Measurements from ENCODE around the gene LCTL. TPM values are rescaled to one million over a fixed set of nuclear protein-coding genes. Genes with fewer than 3 reads are reported as not detected.

LCTL gene
- total and polyA plus RNA-seq, 2 of the 8 experiments (the other 6 are each of a cell fraction or from before 2014, with no cell fraction given) = 5.5 to 6.2 TPM

DNA sequence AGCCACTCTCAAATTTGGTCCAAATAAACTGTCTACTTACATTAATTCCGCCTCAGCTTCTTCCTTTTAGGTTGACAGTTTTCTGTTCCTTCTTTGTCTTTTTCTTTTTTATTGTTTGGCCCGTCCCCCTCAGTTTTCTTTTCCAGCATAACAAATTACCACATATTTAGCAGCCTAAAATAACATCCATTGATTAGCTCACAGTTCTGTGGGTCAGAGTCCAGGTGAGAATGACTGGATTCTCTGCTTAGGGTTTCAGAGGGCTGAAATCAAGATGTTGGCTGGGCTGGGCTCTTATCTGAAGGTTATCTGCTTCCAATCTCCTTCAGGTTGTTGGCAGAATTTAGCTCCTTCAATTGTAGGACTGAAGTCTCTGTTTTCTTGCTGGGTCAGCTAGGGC is 24.6 kb upstream of the LCTL start:
- CTCF ChIA-PET (ENCODE audit: partially characterized antibody) = interaction anchor here (0.6 to 3.7 kb wide), 17 partner anchors 10 to 315 kb away, joined by 3 to 31 read pairs (median 4); partner anchors contain the start of gene LCTL
- no peak overlapping the region for H2BK20ac ChIP-seq (ENCODE audit: low read length)

More for the DNA sequence above, 24.6 kb upstream of the LCTL start:
- Histone ChIP-seq H2AFZ (ENCODE audit: low read length) (no peak overlapping the region), H3K18ac (ENCODE audit: extremely low read depth, low read length) (no peak overlapping the region), H3K14ac (ENCODE audit: insufficient read length) (no peak overlapping the region), H3K4me1 (replicated peaks in 1 of 4; ENCODE audit: control insufficient read depth in 3 of 4, insufficient read depth in 4 of 4, low read length in 3 of 4) (peaks cover 0 to 5% (median 3%) of the 10 kb centered on the region in 4 experiments; a peak in 4 of 7 replicates), H2AK5ac (ENCODE audit: low read depth, low read length) (no peak overlapping the region), H3K27me3 (replicated peaks in 1 of 4; ENCODE audit: control insufficient read depth in 3 of 4, extremely low read depth in 1 of 4, insufficient read depth in 3 of 4, low read length in 3 of 4) (0 out of 7 replicates have a peak, but pooled peaks cover 0 to 2% (median 0%) of the 10 kb centered on the region in 4 experiments), H2BK15ac (ENCODE audit: low read length) (no peak overlapping the region), H3K36me3 (ENCODE audit: control insufficient read depth in 2 of 4, insufficient read depth in 4 of 4, low read length in 3 of 4) (no peaks in the 10 kb centered on the region), H2BK12ac (ENCODE audit: low read depth, low read length) (no peak overlapping the region), H3K23ac (ENCODE audit: insufficient read length) (no peak overlapping the region), H3K79me2 (ENCODE audit: control insufficient read depth in 1 of 2, insufficient read depth in 2 of 2, low read length in 2 of 2) (no peaks in the 10 kb centered on the region), H3K9ac (replicated peaks in 1 of 4; ENCODE audit: extremely low read depth in 1 of 4, low read depth in 3 of 4, low read length in 3 of 4) (no peak overlapping the region), H4K20me1 (replicated peaks in 1 of 2; ENCODE audit: control insufficient read depth in 1 of 2, insufficient read depth in 2 of 2, low read length in 2 of 2) (no peaks in the 10 kb centered on the region), H3K79me1 (ENCODE audit: low read depth, low read length) (no peaks in the 10 kb centered on the region), H4K8ac (ENCODE audit: extremely low read depth, insufficient read depth, low read length) (no peak overlapping the region), H3K4me3 (ENCODE audit: extremely low read depth in 1 of 4, insufficient read depth in 2 of 4, low read depth in 3 of 4, low read length in 4 of 4) (no peak overlapping the region), H2BK120ac (replicated peaks; ENCODE audit: low read depth, low read length) (no peak overlapping the region), H3K23me2 (ENCODE audit: low read depth, low read length) (no peaks in the 10 kb centered on the region; the same call in 1 of the 2 replicates), H4K91ac (replicated peaks; ENCODE audit: insufficient read length, low read length) (no peak overlapping the region), H3K9me3 (ENCODE audit: insufficient read depth in 2 of 2, low read depth in 1 of 2, low read length in 1 of 2) (no peaks in the 10 kb centered on the region), H4K5ac (ENCODE audit: insufficient read length, low read depth, low read length) (no peak overlapping the region), H3K56ac (replicated peaks; ENCODE audit: insufficient read length, low read depth, low read length) (no peak overlapping the region), H3K4me2 (ENCODE audit: insufficient read depth in 1 of 2, low read depth in 2 of 2, low read length in 2 of 2) (no peak overlapping the region), H2BK5ac (ENCODE audit: low read depth, low read length) (no peak overlapping the region), H3K4ac (replicated peaks; ENCODE audit: insufficient read length, low read depth, low read length) (no peak overlapping the region), H3K27ac (ENCODE audit: low read depth, low read length) (no peak overlapping the region)
- DNase-seq (ENCODE audit: low read depth in 1 of 2, low spot score in 2 of 2) = no peak
- TF ChIP-seq CHD2 (IDR thresholded peaks at IDR 0.05; ENCODE audit: low read length) = no peak
- no peak for TF ChIP-seq ZNF274 (IDR thresholded peaks at IDR 0.05; ENCODE audit: borderline replicate concordance, extremely low read depth, low read length)
- no peak for TF ChIP-seq POLR2AphosphoS5 (IDR thresholded peaks at IDR 0.05; ENCODE audit: low read depth, low read length)
- no peak for TF ChIP-seq RXRA (IDR thresholded peaks at IDR 0.05; ENCODE audit: insufficient read depth, low read depth, low read length)
- TF ChIP-seq, protein P1, sequence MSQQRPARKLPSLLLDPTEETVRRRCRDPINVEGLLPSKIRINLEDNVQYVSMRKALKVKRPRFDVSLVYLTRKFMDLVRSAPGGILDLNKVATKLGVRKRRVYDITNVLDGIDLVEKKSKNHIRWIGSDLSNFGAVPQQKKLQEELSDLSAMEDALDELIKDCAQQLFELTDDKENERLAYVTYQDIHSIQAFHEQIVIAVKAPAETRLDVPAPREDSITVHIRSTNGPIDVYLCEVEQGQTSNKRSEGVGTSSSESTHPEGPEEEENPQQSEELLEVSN (IDR thresholded peaks at IDR 0.05) = no peak
- TF ChIP-seq TAF7 (optimal IDR thresholded peaks at IDR 0.05; ENCODE audit: borderline replicate concordance, low read depth, low read length) = no peak
- POLR2A ChIA-PET (ENCODE audit: partially characterized antibody) = interaction anchor here (0.8 kb wide), 1 partner anchor 92 kb away, joined by 3 read pairs; the partner anchor contains the start of gene SNAPC5
- WGBS, 2 experiments (ENCODE audit: extremely low coverage in 1 of 2, insufficient coverage in 1 of 2, insufficient read length in 1 of 2, insufficient replicate concordance in 2 of 2, low coverage in 1 of 2, low lambda C conversion rate in 2 of 2, missing lambda C conversion rate in 1 of 2) = 87% methylated on average over 2 of the region's 2 CpGs; no CpG with 5 or more reads in 1 of the 2 experiments
- FAIRE-seq = no peak

All from H1 (cell line).